KG1 (cell line): ENCODE results near the gene BAIAP2L2.

ENCODE experiments used
- DNase-seq: peaks from one replicate; lab custom pipeline; 2025; lab: John Stamatoyannopoulos, UW

Gene BAIAP2L2

GRCh38 chr22:38067761-38068360, 42.6 kb downstream of the BAIAP2L2 start:
- no peak for DNase-seq

GRCh38 chr22:38067028-38067415, 43.5 kb downstream of the BAIAP2L2 start:
- no peak for DNase-seq

- no peak for DNase-seq
Measured at GRCh38 chr22:38066381-38067027, 44.0 kb downstream of the BAIAP2L2 start.

- no peak for DNase-seq
Measured at GRCh38 chr22:38065539-38065938, 44.9 kb downstream of the BAIAP2L2 start.

GRCh38 chr22:38062791-38063190, 47.7 kb downstream of the BAIAP2L2 start:
- no peak for DNase-seq

GRCh38 chr22:38056969-38057891, 53.3 kb downstream of the BAIAP2L2 start, which contains the start of gene PICK1:
PICK1 (plus strand) TSS chr22:38057404; CDS start chr22:38057810, 406 bp downstream.
- peak; percentile 26 for DNase-seq

- DNase-seq = peak; percentile 59
Measured at GRCh38 chr22:38051900-38052862, 58.3 kb downstream of the BAIAP2L2 start.

GRCh38 chr22:38051261-38051660, 59.2 kb downstream of the BAIAP2L2 start:
- no peak for DNase-seq

GRCh38 chr22:38050720-38051119, 59.8 kb downstream of the BAIAP2L2 start:
- no peak for DNase-seq

- DNase-seq = no peak
Measured at GRCh38 chr22:38049812-38050619, 60.5 kb downstream of the BAIAP2L2 start.

GRCh38 chr22:38046070-38046748, 64.3 kb downstream of the BAIAP2L2 start:
- DNase-seq = no peak

- no peak for DNase-seq
Measured at GRCh38 chr22:38043151-38044039, 67.1 kb downstream of the BAIAP2L2 start.

GRCh38 chr22:38042488-38042790, 68.0 kb downstream of the BAIAP2L2 start:
- no peak for DNase-seq

- DNase-seq = no peak
Measured at GRCh38 chr22:38041760-38042487, 68.6 kb downstream of the BAIAP2L2 start.

GRCh38 chr22:38040953-38041759, 69.3 kb downstream of the BAIAP2L2 start:
- DNase-seq = no peak

GRCh38 chr22:38038890-38039812, 71.3 kb downstream of the BAIAP2L2 start:
- DNase-seq = no peak

GRCh38 chr22:38038426-38038825, 72.1 kb downstream of the BAIAP2L2 start:
- DNase-seq = no peak
